IMR-90 (cell line): ENCODE data around the gene TRAF3IP3. TPM values are rescaled to one million over a fixed set of nuclear protein-coding genes. Genes with fewer than 3 reads are reported as not detected.

ENCODE experiments used
- ATAC-seq: fragments of 200-7000 bp; cut with Tn5 transposase; 2 replicates; pipeline ENCODE4 v1.9.1; 2020; ENCODE audit warnings: low read depth, mild to moderate bottlenecking, moderate library complexity
- BruUV-seq: library from RNA; stranded (reverse); fragments of 400-500 nt; replicated peaks from 2 replicates; lab custom pipeline; 2021; lab: Mats Ljungman, UMichigan
- CTCF ChIA-PET: fragments of 300-600 bp; formaldehyde crosslinking; extraction: SDS; loops from one replicate; lab custom pipeline; 2021; ENCODE audit warnings: antibody characterized with exemption; lab: Yijun Ruan, JAX
- POLR2A ChIA-PET: fragments of 300-600 bp; sonication (Branson Sonifier 250); formaldehyde crosslinking; loops from one replicate; lab custom pipeline; 2022; ENCODE audit warnings: antibody characterized with exemption; ENCODE audit not compliant: unreplicated experiment; lab: Charles Lee
- DNase-seq: peaks from one replicate; pipeline ENCODE4 v3.0.0; 2013
- H2AFZ ChIP-seq: replicated peaks from 2 replicates; pipeline ENCODE3; 2013; ENCODE audit warnings: low read length, mild to moderate bottlenecking; ENCODE audit not compliant: poor library complexity
- H2AK5ac ChIP-seq: 2 replicates; pipeline ENCODE4 v1.6.1; 2013; ENCODE audit warnings: low read depth, low read length, inconsistent platforms
- H2AK9ac ChIP-seq: replicated peaks from 2 replicates; pipeline ENCODE3; 2013; ENCODE audit warnings: mild to moderate bottlenecking, low read depth, low read length, moderate library complexity; ENCODE audit not compliant: poor library complexity
- H2BK120ac ChIP-seq: 2 replicates; pipeline ENCODE4 v1.6.1; 2013; ENCODE audit warnings: low read depth, low read length, inconsistent platforms
- H2BK15ac ChIP-seq: 3 replicates; pipeline ENCODE4 v1.6.1; 2013; ENCODE audit warnings: low read depth, low read length, inconsistent platforms
- H2BK20ac ChIP-seq: 2 replicates; pipeline ENCODE4 v1.6.1; 2013; ENCODE audit warnings: low read depth, mild to moderate bottlenecking, inconsistent platforms, low read length, moderate library complexity
- H2BK5ac ChIP-seq: 2 replicates; pipeline ENCODE4 v1.6.1; 2013; ENCODE audit warnings: mild to moderate bottlenecking, low read depth, low read length, inconsistent platforms; ENCODE audit not compliant: poor library complexity, severe bottlenecking
- H3K14ac ChIP-seq: replicated peaks from 2 replicates; pipeline ENCODE4 v1.6.1; 2013; ENCODE audit warnings: low read depth, low read length, inconsistent platforms
- H3K18ac ChIP-seq: 2 replicates; pipeline ENCODE4 v1.6.1; 2013; ENCODE audit warnings: low read depth, low read length, control low read depth
- H3K23ac ChIP-seq: 2 replicates; pipeline ENCODE4 v1.6.1; 2013; ENCODE audit warnings: low read depth, low read length, inconsistent platforms
- H3K27ac ChIP-seq: 2 replicates; pipeline ENCODE4 v1.5.1; 2013; ENCODE audit warnings: mild to moderate bottlenecking, control low read depth, low read length; ENCODE audit not compliant: insufficient read depth
- H3K27me3 ChIP-seq: 2 replicates; pipeline ENCODE4 v1.6.1; 2013; ENCODE audit warnings: low read length; ENCODE audit not compliant: control insufficient read depth, insufficient read depth
- H3K36me3 ChIP-seq: 2 replicates; pipeline ENCODE4 v1.6.1; 2013; ENCODE audit warnings: low read length, mixed read lengths; ENCODE audit not compliant: control insufficient read depth, insufficient read depth
- H3K4ac ChIP-seq: 2 replicates; pipeline ENCODE4 v1.6.1; 2013; ENCODE audit warnings: low read depth, low read length, inconsistent platforms
- H3K4me1 ChIP-seq: 2 replicates; pipeline ENCODE4 v1.6.1; 2013; ENCODE audit warnings: low read length, mixed read lengths; ENCODE audit not compliant: control insufficient read depth, insufficient read depth
- H3K4me2 ChIP-seq: 2 replicates; pipeline ENCODE4 v1.6.1; 2013; ENCODE audit warnings: low read depth, mild to moderate bottlenecking, control low read depth, low read length, moderate library complexity
- H3K4me3 ChIP-seq: 2 replicates; pipeline ENCODE4 v1.5.1; 2013; ENCODE audit warnings: low read depth, mild to moderate bottlenecking, control low read depth, low read length, moderate library complexity; ENCODE audit not compliant: insufficient read depth
- H3K56ac ChIP-seq: 2 replicates; pipeline ENCODE4 v1.6.1; 2013; ENCODE audit warnings: low read length, inconsistent platforms; ENCODE audit not compliant: insufficient read depth; ENCODE audit errors: extremely low read depth
- H3K79me1 ChIP-seq, 2 experiments: 2 replicates each; pipeline ENCODE4 v1.6.1; 2013; ENCODE audit warnings: low read length in 2 of 2, inconsistent platforms in 1 of 2, low read depth in 1 of 2
- H3K9ac ChIP-seq: 2 replicates; pipeline ENCODE4 v1.6.1; 2013; ENCODE audit warnings: low read depth, low read length, control low read depth
- H3K9me1 ChIP-seq: 2 replicates; pipeline ENCODE4 v1.6.1; 2013; ENCODE audit warnings: low read length, inconsistent platforms; ENCODE audit not compliant: insufficient read depth
- H3K9me3 ChIP-seq: 2 replicates; pipeline ENCODE4 v1.6.1; 2013; ENCODE audit warnings: low read length; ENCODE audit not compliant: control insufficient read depth, insufficient read depth
- H4K20me1 ChIP-seq: 2 replicates; pipeline ENCODE4 v1.6.1; 2013; ENCODE audit warnings: low read length, inconsistent platforms; ENCODE audit not compliant: insufficient read depth
- H4K5ac ChIP-seq: 2 replicates; pipeline ENCODE4 v1.6.1; 2013; ENCODE audit warnings: mild to moderate bottlenecking, low read depth, low read length, control low read depth
- H4K8ac ChIP-seq, 2 experiments: 2 replicates each; pipeline ENCODE4 v1.6.1; 2013; ENCODE audit warnings: low read depth in 2 of 2, low read length in 2 of 2, control low read depth in 1 of 2, inconsistent platforms in 1 of 2
- H4K91ac ChIP-seq: 2 replicates; pipeline ENCODE4 v1.6.1; 2013; ENCODE audit warnings: low read depth, low read length, inconsistent platforms; ENCODE audit not compliant: insufficient read depth
- BHLHE40 ChIP-seq: fragments of 150-350 bp; IDR thresholded peaks from 2 replicates; pipeline ENCODE4 v1.6.1; 2016; ENCODE audit warnings: mild to moderate bottlenecking, low read depth, low read length
- CEBPB ChIP-seq: IDR thresholded peaks from 2 replicates; pipeline ENCODE4 v1.6.1; 2012; ENCODE audit warnings: low read depth, low read length, improper control_type of control experiment
- CHD1 ChIP-seq: IDR thresholded peaks from 2 replicates; pipeline ENCODE4 v1.6.1; 2012; ENCODE audit warnings: low read depth, low read length, improper control_type of control experiment
- FOS ChIP-seq: fragments of 150-350 bp; IDR thresholded peaks from 2 replicates; pipeline ENCODE4 v1.6.1; 2016; ENCODE audit warnings: low read depth, low read length
- MAFK ChIP-seq: IDR thresholded peaks from 2 replicates; pipeline ENCODE4 v1.6.1; 2012; ENCODE audit warnings: low read depth, low read length, improper control_type of control experiment
- MAZ ChIP-seq: IDR thresholded peaks from 2 replicates; pipeline ENCODE4 v1.6.1; 2012; ENCODE audit warnings: low read depth, mild to moderate bottlenecking, low read length, improper control_type of control experiment, moderate library complexity, borderline replicate concordance
- MXI1 ChIP-seq: IDR thresholded peaks from 2 replicates; pipeline ENCODE4 v1.6.1; 2012; ENCODE audit warnings: low read depth, mild to moderate bottlenecking, low read length, moderate library complexity, borderline replicate concordance
- NFE2L2 ChIP-seq: fragments of 150-350 bp; IDR thresholded peaks from 2 replicates; pipeline ENCODE4 v1.6.1; 2016; ENCODE audit warnings: low read depth, mild to moderate bottlenecking, low read length
- POLR2A ChIP-seq: IDR thresholded peaks from 2 replicates; pipeline ENCODE4 v1.6.1; 2012; ENCODE audit warnings: mild to moderate bottlenecking, low read depth, low read length
- RAD21 ChIP-seq: IDR thresholded peaks from 2 replicates; pipeline ENCODE4 v1.6.1; 2012; ENCODE audit warnings: low read length, improper control_type of control experiment
- RCOR1 ChIP-seq: IDR thresholded peaks from 2 replicates; pipeline ENCODE4 v1.6.1; 2012; ENCODE audit warnings: mild to moderate bottlenecking, low read length, improper control_type of control experiment; ENCODE audit not compliant: insufficient replicate concordance
- RFX5 ChIP-seq: IDR thresholded peaks from 2 replicates; pipeline ENCODE4 v1.8.0; 2012; ENCODE audit warnings: low read depth, mild to moderate bottlenecking, low read length, moderate library complexity
- SMC3 ChIP-seq: fragments of 150-350 bp; IDR thresholded peaks from 2 replicates; pipeline ENCODE4 v1.6.1; 2016; ENCODE audit warnings: low read depth, mild to moderate bottlenecking, antibody characterized with exemption, low read length, moderate library complexity
- dilution Hi-C: fragments of 300-500 bp; cut with HindIII; formaldehyde crosslinking; loops from one replicate; pipeline ENCODE4 v1.14.3; 2018; ENCODE audit warnings: low sequenced_read_pairs; ENCODE audit not compliant: unreplicated experiment
- in situ Hi-C: fragments of 300-500 bp; cut with MboI; formaldehyde crosslinking; loops from 3 replicates; pipeline ENCODE4 v1.14.3; 2019; ENCODE audit warnings: low sequenced_read_pairs, inconsistent platforms, mixed read lengths
- intact Hi-C: fragments of 100-400 bp; cut with micrococcal nuclease; formaldehyde crosslinking; loops from 2 replicates; pipeline ENCODE4 v1.10.0; 2022
- polyA plus RNA-seq, 3 experiments: library from polyadenylated mRNA; depleted of rRNA; stranded (reverse); fragments of >200 nt; gene quantifications; 2 replicates each; pipeline ENCODE4 v1.2.3, GENCODE V29; 2012; ENCODE audit warnings: low replicate concordance in 1 of 3
- total RNA-seq: library from RNA; depleted of rRNA; stranded (reverse); fragments of >200 nt; gene quantifications from 2 replicates; pipeline ENCODE4 v1.2.3, GENCODE V29; 2012
- TF ChIP-seq, protein P1 (sequence below): fragments of 150-350 bp; IDR thresholded peaks from 2 replicates; pipeline ENCODE4 v1.6.1; 2017; ENCODE audit warnings: mild to moderate bottlenecking, antibody characterized with exemption, low read length, low read depth
- TF ChIP-seq, protein P2 (sequence below): conservative IDR thresholded peaks from 2 replicates; pipeline ENCODE4 v1.5.1; 2012; ENCODE audit warnings: mild to moderate bottlenecking, low read depth, low read length, improper control_type of control experiment
- TF ChIP-seq, protein P3 (sequence below): fragments of 150-350 bp; IDR thresholded peaks from 2 replicates; pipeline ENCODE4 v1.6.1; 2016; ENCODE audit warnings: low read depth, mild to moderate bottlenecking, low read length, moderate library complexity, borderline replicate concordance

Gene TRAF3IP3
- total and polyA plus RNA-seq, 2 of the 4 experiments (the other 2 are of a cell fraction), result 0.12 to 0.18 TPM

DNA sequence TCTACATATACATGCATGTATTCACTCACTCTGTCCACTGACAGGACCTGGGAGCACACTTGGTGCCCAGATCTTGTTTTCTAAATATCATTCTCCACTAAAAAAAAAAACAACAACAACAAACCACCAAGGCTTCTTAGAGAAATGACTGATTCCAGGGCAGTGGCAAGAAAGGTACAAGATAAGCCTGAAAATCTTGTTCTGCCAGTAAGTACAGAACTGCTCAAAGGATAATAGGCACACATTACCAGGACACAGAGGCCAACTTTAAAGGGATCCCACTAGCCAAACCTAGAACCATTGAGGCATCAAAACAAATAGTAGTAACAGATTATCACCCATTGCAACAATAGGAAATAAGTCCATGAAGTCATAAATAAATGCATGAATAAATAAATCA lies 40.5 kb upstream of the TRAF3IP3 start:
- no peak overlapping the region for H3K4me2 ChIP-seq
- H3K79me1 ChIP-seq, result no peaks in the 10 kb centered on the region
- H2BK120ac ChIP-seq, result no peak overlapping the region
- no peak overlapping the region for H2AFZ ChIP-seq
- no peak overlapping the region for H3K27ac ChIP-seq
- H3K4me1 ChIP-seq, result no peaks in the 10 kb centered on the region; the same call in 1 of the 2 replicates
- intact Hi-C loops (no loop called here), dilution Hi-C loops (no loop called here), in situ Hi-C loops (no loop called here)
- H3K36me3 ChIP-seq, result no peaks in the 10 kb centered on the region
- H3K9ac ChIP-seq, result no peak overlapping the region
- no peak overlapping the region for H2BK20ac ChIP-seq
- no peaks in the 10 kb centered on the region for H4K20me1 ChIP-seq
- ATAC-seq, result no peak
- no peak overlapping the region for H2BK15ac ChIP-seq
- no peak overlapping the region for H3K18ac ChIP-seq
- no peaks in the 10 kb centered on the region for H3K27me3 ChIP-seq
- no peak overlapping the region for H3K4me3 ChIP-seq
- no peak for TF ChIP-seq CEBPB
- no peak for TF ChIP-seq CHD1
- TF ChIP-seq MXI1, result no peak
- TF ChIP-seq, protein P1, sequence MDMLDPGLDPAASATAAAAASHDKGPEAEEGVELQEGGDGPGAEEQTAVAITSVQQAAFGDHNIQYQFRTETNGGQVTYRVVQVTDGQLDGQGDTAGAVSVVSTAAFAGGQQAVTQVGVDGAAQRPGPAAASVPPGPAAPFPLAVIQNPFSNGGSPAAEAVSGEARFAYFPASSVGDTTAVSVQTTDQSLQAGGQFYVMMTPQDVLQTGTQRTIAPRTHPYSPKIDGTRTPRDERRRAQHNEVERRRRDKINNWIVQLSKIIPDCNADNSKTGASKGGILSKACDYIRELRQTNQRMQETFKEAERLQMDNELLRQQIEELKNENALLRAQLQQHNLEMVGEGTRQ, result no peak
- TF ChIP-seq RFX5, result no peak
- no peak for TF ChIP-seq NFE2L2
- no peak for TF ChIP-seq RCOR1
- TF ChIP-seq, protein P2, sequence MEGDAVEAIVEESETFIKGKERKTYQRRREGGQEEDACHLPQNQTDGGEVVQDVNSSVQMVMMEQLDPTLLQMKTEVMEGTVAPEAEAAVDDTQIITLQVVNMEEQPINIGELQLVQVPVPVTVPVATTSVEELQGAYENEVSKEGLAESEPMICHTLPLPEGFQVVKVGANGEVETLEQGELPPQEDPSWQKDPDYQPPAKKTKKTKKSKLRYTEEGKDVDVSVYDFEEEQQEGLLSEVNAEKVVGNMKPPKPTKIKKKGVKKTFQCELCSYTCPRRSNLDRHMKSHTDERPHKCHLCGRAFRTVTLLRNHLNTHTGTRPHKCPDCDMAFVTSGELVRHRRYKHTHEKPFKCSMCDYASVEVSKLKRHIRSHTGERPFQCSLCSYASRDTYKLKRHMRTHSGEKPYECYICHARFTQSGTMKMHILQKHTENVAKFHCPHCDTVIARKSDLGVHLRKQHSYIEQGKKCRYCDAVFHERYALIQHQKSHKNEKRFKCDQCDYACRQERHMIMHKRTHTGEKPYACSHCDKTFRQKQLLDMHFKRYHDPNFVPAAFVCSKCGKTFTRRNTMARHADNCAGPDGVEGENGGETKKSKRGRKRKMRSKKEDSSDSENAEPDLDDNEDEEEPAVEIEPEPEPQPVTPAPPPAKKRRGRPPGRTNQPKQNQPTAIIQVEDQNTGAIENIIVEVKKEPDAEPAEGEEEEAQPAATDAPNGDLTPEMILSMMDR, result no peak
- no peak for TF ChIP-seq POLR2A
- TF ChIP-seq, protein P3, sequence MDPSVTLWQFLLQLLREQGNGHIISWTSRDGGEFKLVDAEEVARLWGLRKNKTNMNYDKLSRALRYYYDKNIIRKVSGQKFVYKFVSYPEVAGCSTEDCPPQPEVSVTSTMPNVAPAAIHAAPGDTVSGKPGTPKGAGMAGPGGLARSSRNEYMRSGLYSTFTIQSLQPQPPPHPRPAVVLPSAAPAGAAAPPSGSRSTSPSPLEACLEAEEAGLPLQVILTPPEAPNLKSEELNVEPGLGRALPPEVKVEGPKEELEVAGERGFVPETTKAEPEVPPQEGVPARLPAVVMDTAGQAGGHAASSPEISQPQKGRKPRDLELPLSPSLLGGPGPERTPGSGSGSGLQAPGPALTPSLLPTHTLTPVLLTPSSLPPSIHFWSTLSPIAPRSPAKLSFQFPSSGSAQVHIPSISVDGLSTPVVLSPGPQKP, result no peak
- TF ChIP-seq SMC3, result no peak
- no peak for TF ChIP-seq MAZ
- no peak for TF ChIP-seq RAD21
- no peak for TF ChIP-seq MAFK
- TF ChIP-seq BHLHE40, result no peak
- no peak for TF ChIP-seq FOS
- no peak overlapping the region for H3K23ac ChIP-seq
- no peak overlapping the region for H2AK9ac ChIP-seq
- DNase-seq, result no peak
- no peak overlapping the region for H4K91ac ChIP-seq
- H2AK5ac ChIP-seq, result no peak overlapping the region
- no peaks in the 10 kb centered on the region for H3K9me1 ChIP-seq
- H3K56ac ChIP-seq, result no peak overlapping the region
- H2BK5ac ChIP-seq, result no peak overlapping the region
- H3K14ac ChIP-seq, result no peak overlapping the region
- H3K4ac ChIP-seq, result no peak overlapping the region
- CTCF ChIA-PET, result no interaction called here
- H4K8ac ChIP-seq, result no peak overlapping the region
- no TSS peak for BruUV-seq
- no peaks in the 10 kb centered on the region for H3K9me3 ChIP-seq
- H4K5ac ChIP-seq, result no peak overlapping the region
- POLR2A ChIA-PET, result no interaction called here
